Naive thymus-derived CD4-positive, alpha-beta T cell (primary cell): Measurements from ENCODE around the gene DOCK3. TPM values are rescaled to one million over a fixed set of nuclear protein-coding genes. Genes with fewer than 3 reads are reported as not detected.
A peak's percentile ranks its signal among the peaks of the same experiment; 100 is the strongest.

Source experiments
- ATAC-seq: fragments of 150-1000 bp; cut with Tn5 transposase; 2 replicates; pipeline ENCODE4 v1.10.0; 2021; ENCODE audit warnings: mild to moderate bottlenecking, moderate library complexity
- CTCF ChIA-PET: fragments of 350-600 bp; sonication (Branson Sonifier 250); formaldehyde crosslinking; loops from one replicate; lab custom pipeline; 2021; ENCODE audit warnings: antibody characterized with exemption; lab: Charles Lee
- POLR2A ChIA-PET: fragments of 350-600 bp; sonication (Branson Sonifier 250); formaldehyde crosslinking; loops from one replicate; lab custom pipeline; 2021; ENCODE audit warnings: antibody characterized with exemption, inconsistent platforms; lab: Charles Lee
- DNase-seq, 9 donors: peaks; one replicate each; pipeline versions ENCODE4 v3.0.0 to v3.0.0-alpha.2; 2020 to 2022; ENCODE audit warnings: mixed read lengths in 1 of 9
- H3K27ac ChIP-seq: one replicate; pipeline ENCODE4 v1.7.0; 2013; ENCODE audit warnings: mild to moderate bottlenecking, low read depth, low read length, moderate library complexity
- H3K27me3 ChIP-seq, 2 donors: one replicate each; pipeline ENCODE4 v1.7.0; 2013; ENCODE audit warnings: low read length in 2 of 2, mild to moderate bottlenecking in 2 of 2, moderate library complexity in 2 of 2; ENCODE audit not compliant: control insufficient read depth in 2 of 2, insufficient read depth in 2 of 2
- H3K36me3 ChIP-seq, 3 experiments: 1 replicate in 2 of 3; 2 replicates in 1 of 3; pipeline ENCODE4 v1.7.0; 2013; ENCODE audit warnings: low read length in 3 of 3, mild to moderate bottlenecking in 3 of 3, moderate library complexity in 1 of 3; ENCODE audit not compliant: insufficient read depth in 3 of 3, control insufficient read depth in 2 of 3
- H3K4me1 ChIP-seq, 2 donors: one replicate each; pipeline ENCODE4 v1.7.0; 2013; ENCODE audit warnings: low read length in 2 of 2, mild to moderate bottlenecking in 2 of 2, moderate library complexity in 1 of 2; ENCODE audit not compliant: control insufficient read depth in 2 of 2, insufficient read depth in 2 of 2
- H3K4me3 ChIP-seq: 2 replicates; pipeline ENCODE4 v1.7.0; 2013; ENCODE audit warnings: mild to moderate bottlenecking, low read length
- H3K9me3 ChIP-seq, 3 experiments: 1 replicate in 2 of 3; 2 replicates in 1 of 3; pipeline ENCODE4 v1.7.0; 2013; ENCODE audit warnings: low read length in 3 of 3; ENCODE audit not compliant: control insufficient read depth in 2 of 3
- H3K27ac Mint-ChIP-seq, 9 donors: one replicate each; pipeline ENCODE4 v1.8.0; 2020 to 2022; ENCODE audit warnings: mixed read lengths in 9 of 9, mild to moderate bottlenecking in 8 of 9, moderate library complexity in 5 of 9, inconsistent platforms in 2 of 9
- H3K27me3 Mint-ChIP-seq, 5 donors: one replicate each; pipeline ENCODE4 v1.8.0; 2021 to 2022; ENCODE audit warnings: mixed read lengths in 5 of 5, mild to moderate bottlenecking in 1 of 5
- H3K36me3 Mint-ChIP-seq, 5 donors: one replicate each; pipeline ENCODE4 v1.8.0; 2020 to 2022; ENCODE audit warnings: mixed read lengths in 5 of 5, mild to moderate bottlenecking in 3 of 5, inconsistent platforms in 1 of 5
- H3K4me1 Mint-ChIP-seq, 7 donors: one replicate each; pipeline ENCODE4 v1.8.0; 2020 to 2022; ENCODE audit warnings: mixed read lengths in 7 of 7, mild to moderate bottlenecking in 3 of 7, inconsistent platforms in 1 of 7
- H3K4me3 Mint-ChIP-seq, 10 donors: one replicate each; pipeline ENCODE4 v1.8.0; 2020 to 2022; ENCODE audit warnings: mild to moderate bottlenecking in 10 of 10, mixed read lengths in 10 of 10, moderate library complexity in 6 of 10, inconsistent platforms in 2 of 10
- H3K9me3 Mint-ChIP-seq, 11 donors: one replicate each; pipeline ENCODE4 v1.8.0; 2020 to 2022; ENCODE audit warnings: mixed read lengths in 11 of 11, mild to moderate bottlenecking in 4 of 11, inconsistent platforms in 1 of 11, moderate library complexity in 1 of 11
- intact Hi-C, 2 donors: fragments of 100-400 bp; cut with micrococcal nuclease; formaldehyde crosslinking; loops; one replicate each; pipeline ENCODE4 v1.15.1; 2023
- polyA plus RNA-seq, 2 donors: library from polyadenylated mRNA; unstranded; fragments of 300-500 nt; fragmentation: Illumina TruSeq; gene quantifications; one replicate each; pipeline ENCODE4 v1.2.3, GENCODE V29; 2021
- total RNA-seq, 6 experiments: library from RNA in 5 of 6; stranded (reverse) in 5 of 6; gene quantifications; 1 replicate in 5 of 6; 2 replicates in 1 of 6; pipeline ENCODE4 v1.2.3 and lab custom pipeline; 2021 to 2026

The DOCK3 gene
- total and polyA plus RNA-seq, 7 experiments from 2014 or later: 0.19 to 2.9 (median 1.5) TPM

DNA sequence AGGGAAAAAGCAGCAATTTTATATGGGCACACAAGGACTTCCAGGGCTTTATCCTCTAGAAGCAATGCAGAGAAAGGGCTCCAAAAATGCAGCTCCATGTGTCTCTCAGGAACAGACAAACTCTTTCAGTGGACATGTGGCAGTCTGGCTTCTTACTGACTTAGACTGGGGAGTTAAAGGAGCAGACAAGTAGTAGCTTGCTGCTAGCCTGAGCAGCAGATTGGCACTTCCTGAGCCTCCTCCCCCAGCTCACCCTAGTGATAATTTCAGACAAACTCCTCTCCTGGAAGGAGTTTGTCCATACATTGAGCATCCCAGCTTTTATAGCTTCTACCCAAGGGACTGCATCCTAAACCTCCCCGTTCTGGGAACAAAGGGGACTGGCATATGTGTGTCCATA is 608.7 kb downstream of the DOCK3 start:
- no peak for ATAC-seq

DNA sequence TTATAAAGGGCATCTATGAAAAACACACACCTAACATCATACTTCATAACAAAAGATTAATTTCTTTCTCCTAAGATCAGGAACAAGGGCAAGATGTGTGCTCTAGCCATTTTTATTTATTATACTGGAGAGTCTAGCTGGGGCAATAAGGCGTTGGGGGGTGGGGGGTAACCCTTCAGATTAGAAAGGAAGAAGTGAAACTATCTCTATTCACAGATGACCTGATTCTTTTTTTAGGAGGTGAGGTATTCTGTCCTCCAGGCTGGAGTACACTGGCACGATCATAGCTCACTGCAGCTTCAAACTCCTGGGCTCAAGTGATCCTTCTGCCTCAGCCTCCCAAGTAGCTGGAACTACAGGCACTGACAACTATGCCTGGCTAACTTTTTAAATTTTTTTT is 620.9 kb downstream of the DOCK3 start:
- no peaks in the 10 kb centered on the region for H3K36me3 ChIP-seq
- peak overlapping the region in 2 of 9 donors; percentile 16 to 60 for H3K27ac Mint-ChIP-seq

More for the DNA sequence above, 608.7 kb downstream of the DOCK3 start:
- no peak overlapping the region for H3K4me3 ChIP-seq
- Mint-ChIP-seq H3K4me3 (no peak overlapping the region), H3K36me3 (peaks cover 5 to 20% (median 14%) of the 10 kb centered on the region in 5 donors), H3K4me1 (no peaks in the 10 kb centered on the region), H3K27ac (no peak overlapping the region), H3K27me3 (no peaks in the 10 kb centered on the region), H3K9me3 (peaks cover 8 to 38% (median 17%) of the 10 kb centered on the region in 11 donors)
- no peak for DNase-seq
- ChIA-PET CTCF (interaction anchor here (0.7 kb wide), 1 partner anchor 12 kb away, joined by 3 read pairs; no protein-coding TSS in a partner anchor), POLR2A (no interaction called here)
- no peak overlapping the region for H3K27ac ChIP-seq
- H3K36me3 ChIP-seq: no peaks in the 10 kb centered on the region
- H3K27me3 ChIP-seq: no peaks in the 10 kb centered on the region
- H3K4me1 ChIP-seq: no peaks in the 10 kb centered on the region
- H3K9me3 ChIP-seq: no peaks in the 10 kb centered on the region
- intact Hi-C loops: no loop called here

DNA sequence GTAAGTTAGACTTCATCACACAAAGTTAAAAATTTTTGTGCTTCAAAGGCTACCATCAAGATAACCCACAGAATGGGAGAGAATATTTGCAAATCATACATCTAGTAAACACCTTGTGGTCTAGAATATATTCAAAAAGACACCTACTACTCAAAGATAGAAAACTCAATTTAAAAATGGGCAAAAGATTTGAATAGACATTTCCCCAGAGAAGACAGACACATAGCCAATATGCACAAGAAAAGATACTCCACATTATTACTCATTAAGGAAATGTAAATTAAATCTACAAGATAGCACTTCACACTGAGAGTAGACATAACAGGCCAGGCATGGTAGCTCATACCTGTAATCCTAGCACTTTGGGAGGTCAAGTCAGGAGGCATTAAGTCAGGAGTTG is 622.6 kb downstream of the DOCK3 start:
- Mint-ChIP-seq H3K27me3 (peaks cover 0 to 8% (median 0%) of the 10 kb centered on the region in 5 donors), H3K36me3 (peaks cover 0 to 11% (median 4%) of the 10 kb centered on the region in 5 donors), H3K9me3 (peaks cover 0 to 21% (median 11%) of the 10 kb centered on the region in 11 donors), H3K4me1 (no peaks in the 10 kb centered on the region), H3K4me3 (no peak overlapping the region), H3K27ac (no peak overlapping the region)
- Histone ChIP-seq H3K27ac (no peak overlapping the region), H3K36me3 (no peaks in the 10 kb centered on the region), H3K9me3 (no peaks in the 10 kb centered on the region), H3K4me3 (no peak overlapping the region), H3K27me3 (no peaks in the 10 kb centered on the region), H3K4me1 (no peaks in the 10 kb centered on the region)
- POLR2A ChIA-PET: no interaction called here
- intact Hi-C loops: no loop called here
- no peak for DNase-seq
- ATAC-seq: no peak
- CTCF ChIA-PET: interaction anchor here (0.6 kb wide), 1 partner anchor 214 kb away, joined by 3 read pairs; no protein-coding TSS in a partner anchor

More for the DNA sequence above, 620.9 kb downstream of the DOCK3 start:
- H3K9me3 ChIP-seq: peaks cover 0 to 5% (median 0%) of the 10 kb centered on the region in 3 experiments
- no peak overlapping the region for H3K27ac ChIP-seq
- H3K27me3 ChIP-seq: no peaks in the 10 kb centered on the region
- H3K4me3 ChIP-seq: no peak overlapping the region
- Mint-ChIP-seq H3K9me3 (peaks cover 0 to 19% (median 9%) of the 10 kb centered on the region in 11 donors), H3K27me3 (no peaks in the 10 kb centered on the region), H3K36me3 (peaks cover 0 to 7% (median 0%) of the 10 kb centered on the region in 5 donors), H3K4me1 (no peaks in the 10 kb centered on the region), H3K4me3 (no peak overlapping the region)
- POLR2A ChIA-PET: no interaction called here
- ATAC-seq (no peak), DNase-seq (no peak)
- CTCF ChIA-PET: no interaction called here
- no peaks in the 10 kb centered on the region for H3K4me1 ChIP-seq
- intact Hi-C loops: no loop called here

DNA sequence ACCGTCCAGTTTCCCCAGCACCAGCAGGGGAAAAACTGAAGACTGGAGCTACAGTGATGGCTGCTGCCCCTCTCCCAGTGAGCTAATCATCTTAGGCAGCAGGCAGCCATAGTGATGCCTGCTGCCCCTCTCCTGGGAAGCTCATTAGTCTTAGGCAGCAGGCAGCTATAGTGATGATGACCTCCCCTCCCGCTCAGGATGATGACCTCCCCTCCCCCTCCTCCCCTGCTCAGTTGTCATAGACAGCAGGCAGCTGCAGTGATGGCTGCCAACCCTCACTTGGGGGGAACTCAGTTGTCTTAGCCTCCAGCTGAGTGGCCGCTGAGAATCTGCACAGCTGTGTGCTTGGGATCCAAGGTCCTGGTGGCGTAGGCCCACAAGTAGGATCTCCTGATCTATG is 629.5 kb downstream of the DOCK3 start:
- DNase-seq (no peak), ATAC-seq (no peak)
- Histone ChIP-seq H3K4me3 (no peak overlapping the region), H3K9me3 (peaks cover 0 to 4% (median 0%) of the 10 kb centered on the region in 3 experiments), H3K27ac (no peak overlapping the region), H3K36me3 (no peaks in the 10 kb centered on the region), H3K4me1 (no peaks in the 10 kb centered on the region), H3K27me3 (peaks cover 0 to 7% of the 10 kb centered on the region in 2 donors)
- Mint-ChIP-seq H3K4me3 (no peak overlapping the region), H3K36me3 (peaks cover 3 to 32% (median 16%) of the 10 kb centered on the region in 5 donors), H3K27me3 (peaks cover 0 to 8% (median 0%) of the 10 kb centered on the region in 5 donors), H3K9me3 (peaks cover 7 to 46% (median 22%) of the 10 kb centered on the region in 11 donors), H3K27ac (no peak overlapping the region), H3K4me1 (peaks cover 0 to 1% (median 0%) of the 10 kb centered on the region in 7 donors)
- POLR2A ChIA-PET: no interaction called here
- CTCF ChIA-PET: no interaction called here
- intact Hi-C loops: no loop called here

DNA sequence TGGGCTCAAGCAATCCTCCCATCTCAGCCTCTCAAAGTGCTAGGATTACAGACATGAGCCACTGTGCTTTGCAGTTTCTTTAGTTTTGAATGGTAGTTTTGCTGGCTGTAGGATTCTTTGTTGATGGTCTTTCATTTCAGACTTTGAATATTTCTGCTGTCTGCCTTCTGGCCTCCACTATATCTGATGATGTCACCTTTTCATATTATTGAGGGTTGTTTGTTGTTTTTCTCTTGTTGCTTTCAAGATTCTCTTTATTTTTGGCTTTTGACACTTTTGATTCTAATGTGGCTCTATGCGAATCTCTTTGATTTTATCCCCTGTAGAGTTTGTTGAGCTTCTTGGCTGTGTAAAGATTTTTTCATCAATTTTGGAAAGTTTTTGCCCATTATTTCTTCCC is 631.4 kb downstream of the DOCK3 start:
- H3K9me3 ChIP-seq: peaks cover 0 to 4% (median 0%) of the 10 kb centered on the region in 3 experiments
- DNase-seq: no peak
- H3K27me3 ChIP-seq: peaks cover 0 to 7% of the 10 kb centered on the region in 2 donors
- CTCF ChIA-PET: no interaction called here
- H3K9me3 Mint-ChIP-seq: peaks cover 7 to 45% (median 22%) of the 10 kb centered on the region in 11 donors
- no peak overlapping the region for H3K27ac ChIP-seq
- H3K4me1 Mint-ChIP-seq: peaks cover 0 to 8% (median 1%) of the 10 kb centered on the region in 7 donors
- no peak for ATAC-seq
- intact Hi-C loops: no loop called here
- POLR2A ChIA-PET: no interaction called here
- no peak overlapping the region for H3K4me3 ChIP-seq
- H3K27me3 Mint-ChIP-seq: peaks cover 0 to 6% (median 0%) of the 10 kb centered on the region in 5 donors
- no peak overlapping the region for H3K27ac Mint-ChIP-seq
- no peak overlapping the region for H3K4me3 Mint-ChIP-seq
- peaks cover 3 to 37% (median 16%) of the 10 kb centered on the region in 5 donors for H3K36me3 Mint-ChIP-seq
- H3K4me1 ChIP-seq: no peaks in the 10 kb centered on the region
- H3K36me3 ChIP-seq: no peaks in the 10 kb centered on the region

DNA sequence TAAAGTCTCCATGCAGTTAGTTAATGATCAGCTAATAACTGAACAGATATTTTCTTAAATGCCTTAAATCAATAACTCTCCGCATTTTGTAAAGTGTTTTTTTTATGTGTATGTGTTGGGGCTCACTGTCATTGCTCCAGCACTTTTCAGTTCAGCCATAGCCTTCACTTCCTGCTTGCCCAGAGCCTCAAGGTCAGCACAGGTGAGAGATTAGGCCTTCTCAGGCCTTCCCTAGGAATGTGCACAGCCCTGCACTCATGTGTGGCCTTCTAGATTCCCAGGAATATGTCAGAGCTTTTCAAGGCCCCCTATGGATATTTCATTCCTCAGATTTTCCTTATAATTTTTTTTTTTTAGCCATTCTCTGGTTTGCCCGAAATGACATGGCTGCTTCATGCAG is 632.7 kb downstream of the DOCK3 start:
- peaks cover 3 to 26% (median 12%) of the 10 kb centered on the region in 5 donors for H3K36me3 Mint-ChIP-seq
- peaks cover 0 to 10% (median 1%) of the 10 kb centered on the region in 7 donors for H3K4me1 Mint-ChIP-seq
- no peaks in the 10 kb centered on the region for H3K27me3 Mint-ChIP-seq
- peaks cover 4 to 33% (median 13%) of the 10 kb centered on the region in 11 donors for H3K9me3 Mint-ChIP-seq
- no peak overlapping the region for H3K27ac Mint-ChIP-seq
- no peaks in the 10 kb centered on the region for H3K4me1 ChIP-seq
- ATAC-seq (no peak), DNase-seq (no peak)
- CTCF ChIA-PET: interaction anchor here (0.7 to 1.0 kb wide), 2 partner anchors 10 to 12 kb away, joined by 3 read pairs; no protein-coding TSS in a partner anchor
- H3K4me3 Mint-ChIP-seq: no peak overlapping the region
- POLR2A ChIA-PET: no interaction called here
- intact Hi-C loops: no loop called here
- no peak overlapping the region for H3K4me3 ChIP-seq
- no peak overlapping the region for H3K27ac ChIP-seq
- H3K9me3 ChIP-seq: peaks cover 0 to 4% (median 0%) of the 10 kb centered on the region in 3 experiments
- no peaks in the 10 kb centered on the region for H3K36me3 ChIP-seq
- peaks cover 0 to 7% of the 10 kb centered on the region in 2 donors for H3K27me3 ChIP-seq
